Psoas muscle (tissue), 8 donors: ENCODE data around the gene KLK10. TPM values are rescaled to one million over a fixed set of nuclear protein-coding genes. Genes with fewer than 3 reads are reported as not detected.
"Not testable (repeated sequence)": the region's sequence is repeated elsewhere in the genome, so short reads cannot be mapped to it uniquely, and the experiment has no call there.

Experiments used
- ATAC-seq, 4 donors: fragments of 200-7000 bp; cut with Tn5 transposase; one replicate each; pipeline ENCODE4 v1.9.1; 2020; ENCODE audit warnings: moderate library complexity in 3 of 4, mild to moderate bottlenecking in 2 of 4
- DNase-seq, 2 donors: peaks; one replicate each; pipeline ENCODE4 v3.0.0-alpha.2; 2020
- H3K27ac ChIP-seq: fragments of 200-600 bp; one replicate; pipeline ENCODE4 v1.8.0; 2022
- H3K27me3 ChIP-seq, 3 donors: fragments of 200-600 bp in 1 of 3; one replicate each; pipeline versions ENCODE4 v1.6.1 to v1.8.0; 2013 to 2022; ENCODE audit warnings: low read length in 2 of 3, mild to moderate bottlenecking in 2 of 3, moderate library complexity in 1 of 3; ENCODE audit not compliant: insufficient read depth in 3 of 3
- H3K36me3 ChIP-seq, 2 donors: fragments of 200-600 bp in 1 of 2; one replicate each; pipeline versions ENCODE4 v1.6.1 to v1.8.0; 2013 to 2022; ENCODE audit warnings: low read depth in 1 of 2, mild to moderate bottlenecking in 1 of 2, moderate library complexity in 1 of 2; ENCODE audit not compliant: insufficient read depth in 1 of 2
- H3K4me1 ChIP-seq: fragments of 200-600 bp; one replicate; pipeline ENCODE4 v1.8.0; 2022
- H3K4me3 ChIP-seq: fragments of 200-600 bp; one replicate; pipeline ENCODE4 v1.8.0; 2022; ENCODE audit warnings: mild to moderate bottlenecking
- H3K9me3 ChIP-seq: fragments of 200-600 bp; one replicate; pipeline ENCODE4 v1.8.0; 2022
- CTCF ChIP-seq: fragments of 200-600 bp; IDR thresholded peaks from one replicate; pipeline ENCODE4 v1.8.0; 2022; ENCODE audit warnings: antibody characterized with exemption
- WGBS, 3 donors: extraction: QIAGEN DNeasy Blood & Tissue Kit; methylation state at CpG; one replicate each; pipeline versions ENCODE4 v1.1.6 to v1.1.7; 2013; 5-methylcytosine and 5-hydroxymethylcytosine counted together
- intact Hi-C, 2 donors: fragments of 100-400 bp; cut with DNase I; formaldehyde crosslinking; loops; one replicate each; pipeline versions ENCODE4 v1.11.0 to v1.14.2; 2022
- polyA plus RNA-seq, 3 donors: library from polyadenylated mRNA; stranded (reverse); fragments of 200-250 nt; gene quantifications; one replicate each; pipeline ENCODE4 v1.2.3, GENCODE V29; 2013
- total RNA-seq, 4 donors: library from RNA; stranded (reverse); fragmentation: NEBNext Ultra II Directional in 2 of 4; extraction: Animal tissue kit (Norgen Biotek cat#: 25700) in 2 of 4; gene quantifications; one replicate each; pipeline versions ENCODE4 v1.2.1 to v1.2.4, GENCODE V29; 2021 to 2023
- donor health status: healthy with polysubstance abuse.
- donor health status: DM: no; HTN: no; CAD: no; lungs with moderate emphysema.
- donor health status: Bipolar disorder and iron deficiency.
- donor health status: healthy.
- donor health status: DM: yes; HTN: yes; CAD: no.
- donor health status: DM: no; HTN: no; CAD: no.
- donor health status: DM: no; HTN: no; CAD: no.
- donor health status: DM: yes; HTN: yes; CAD: no.

KLK10 gene
- total and polyA plus RNA-seq, 7 donors = 0.04 to 0.16 (median 0.04) TPM; not detected in 4

- DNase-seq = no peak
- Histone ChIP-seq H3K4me3 (no peak overlapping the region), H3K36me3 (no peaks in the 10 kb centered on the region), H3K4me1 (no peaks in the 10 kb centered on the region), H3K9me3 (no peaks in the 10 kb centered on the region), H3K27ac (no peak overlapping the region), H3K27me3 (peaks cover 0 to 4% (median 3%) of the 10 kb centered on the region in 3 donors)
- 27 to 45% (median 39%) methylated on average over 4 to 9 of the region's 9 CpGs for WGBS, 3 donors
- TF ChIP-seq CTCF = no peak
- intact Hi-C loops = no loop called here
- no peak for ATAC-seq
These were observed 44.6 kb downstream of the KLK10 start for GRCh38 chr19:50974702-50975556.

- DNase-seq = no peak
- WGBS, 3 donors = 67 to 75% (median 72%) methylated on average over 9 of the region's 9 CpGs
- Histone ChIP-seq H3K9me3 (no peaks in the 10 kb centered on the region), H3K27ac (no peak overlapping the region), H3K4me3 (no peak overlapping the region), H3K4me1 (no peaks in the 10 kb centered on the region), H3K36me3 (no peaks in the 10 kb centered on the region), H3K27me3 (peaks cover 0 to 9% (median 0%) of the 10 kb centered on the region in 3 donors)
- intact Hi-C loops = no loop called here
- no peak for TF ChIP-seq CTCF
- no peak for ATAC-seq
These were observed 46.6 kb downstream of the KLK10 start for GRCh38 chr19:50972795-50973376.

- H3K27ac ChIP-seq, H3K9me3 ChIP-seq, H3K36me3 ChIP-seq, ATAC-seq, intact Hi-C loops, H3K4me3 ChIP-seq, H3K27me3 ChIP-seq, H3K4me1 ChIP-seq, DNase-seq: not testable (repeated sequence)
- 65 to 84% (median 77%) methylated on average over 3 of the region's 3 CpGs for WGBS, 3 donors
These were observed 49.7 kb downstream of the KLK10 start for GRCh38 chr19:50969810-50970209.

GRCh38 chr19:50969413-50969760 is 50.1 kb downstream of the KLK10 start, which contains the start of gene KLK6:
Gene KLK6 (minus strand): TSS chr19:50969591. CDS start chr19:50968104, 1,487 bp downstream.
- DNase-seq (no peak), ATAC-seq (no peak)
- H3K27me3 ChIP-seq = peaks cover 0 to 7% (median 0%) of the 10 kb centered on the region in 3 donors

More at GRCh38 chr19:50969413-50969760, 50.1 kb downstream of the KLK10 start, which contains the start of gene KLK6:
- Histone ChIP-seq H3K27ac (no peak within 1 kb of the TSS), H3K36me3 (no peaks in the 10 kb centered on the region), H3K4me1 (no peaks in the 10 kb centered on the region), H3K4me3 (no peak within 1 kb of the TSS), H3K9me3 (no peaks in the 10 kb centered on the region)
- intact Hi-C loops = no loop called here
- TF ChIP-seq CTCF = no peak
- 69 to 75% (median 73%) methylated on average over 18 to 19 of the region's 19 CpGs for WGBS, 3 donors
